ENCODE results near the gene KRT33A.

GRCh38 chr17:41386227-41386626 lies 35.6 kb upstream of the KRT33A start:
- TF ChIP-seq CTCF (IDR thresholded peaks at IDR 0.05; ENCODE audit: poor library complexity) (no peak), EZH2 (IDR thresholded peaks at IDR 0.05; ENCODE audit: borderline replicate concordance) (no peak)
